ENCODE data around the gene RAB3IL1. TPM values are rescaled to one million over a fixed set of nuclear protein-coding genes. Genes with fewer than 3 reads are reported as not detected.

RAB3IL1 gene
- total and polyA plus RNA-seq, 2 of the 13 experiments (the other 11 are each of a cell fraction or from before 2014, with no cell fraction given), result 1.2 to 2.0 TPM

GRCh38 chr11:61923166-61924063 lies 6.0 kb upstream of the RAB3IL1 start (continued):
- no peak; the same call in 1 of the 2 replicates for TF ChIP-seq ZBTB25 (CRISPR knock-in tag; IDR thresholded peaks at IDR 0.05)
- TF ChIP-seq, protein P1, sequence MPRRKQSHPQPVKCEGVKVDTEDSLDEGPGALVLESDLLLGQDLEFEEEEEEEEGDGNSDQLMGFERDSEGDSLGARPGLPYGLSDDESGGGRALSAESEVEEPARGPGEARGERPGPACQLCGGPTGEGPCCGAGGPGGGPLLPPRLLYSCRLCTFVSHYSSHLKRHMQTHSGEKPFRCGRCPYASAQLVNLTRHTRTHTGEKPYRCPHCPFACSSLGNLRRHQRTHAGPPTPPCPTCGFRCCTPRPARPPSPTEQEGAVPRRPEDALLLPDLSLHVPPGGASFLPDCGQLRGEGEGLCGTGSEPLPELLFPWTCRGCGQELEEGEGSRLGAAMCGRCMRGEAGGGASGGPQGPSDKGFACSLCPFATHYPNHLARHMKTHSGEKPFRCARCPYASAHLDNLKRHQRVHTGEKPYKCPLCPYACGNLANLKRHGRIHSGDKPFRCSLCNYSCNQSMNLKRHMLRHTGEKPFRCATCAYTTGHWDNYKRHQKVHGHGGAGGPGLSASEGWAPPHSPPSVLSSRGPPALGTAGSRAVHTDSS (CRISPR knock-in tag; conservative IDR thresholded peaks at IDR 0.05), result no peak
- TF ChIP-seq ZBTB4 (CRISPR knock-in tag; IDR thresholded peaks at IDR 0.05; ENCODE audit: borderline replicate concordance), result peak; percentile 91; the same call in 1 of the 2 replicates
- peak; percentile 78; the same call in 1 of the 2 replicates for TF ChIP-seq ZNF788 (CRISPR knock-in tag; IDR thresholded peaks at IDR 0.05; ENCODE audit: borderline replicate concordance)
- TF ChIP-seq, protein P2, sequence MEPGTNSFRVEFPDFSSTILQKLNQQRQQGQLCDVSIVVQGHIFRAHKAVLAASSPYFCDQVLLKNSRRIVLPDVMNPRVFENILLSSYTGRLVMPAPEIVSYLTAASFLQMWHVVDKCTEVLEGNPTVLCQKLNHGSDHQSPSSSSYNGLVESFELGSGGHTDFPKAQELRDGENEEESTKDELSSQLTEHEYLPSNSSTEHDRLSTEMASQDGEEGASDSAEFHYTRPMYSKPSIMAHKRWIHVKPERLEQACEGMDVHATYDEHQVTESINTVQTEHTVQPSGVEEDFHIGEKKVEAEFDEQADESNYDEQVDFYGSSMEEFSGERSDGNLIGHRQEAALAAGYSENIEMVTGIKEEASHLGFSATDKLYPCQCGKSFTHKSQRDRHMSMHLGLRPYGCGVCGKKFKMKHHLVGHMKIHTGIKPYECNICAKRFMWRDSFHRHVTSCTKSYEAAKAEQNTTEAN (CRISPR knock-in tag; conservative IDR thresholded peaks at IDR 0.05), result no peak
- TF ChIP-seq ZFP1 (CRISPR knock-in tag; IDR thresholded peaks at IDR 0.05), result 0 out of 2 replicates have a peak, but pooled peaks have one; percentile 41
- no peak for TF ChIP-seq ELF4 (CRISPR knock-in tag; IDR thresholded peaks at IDR 0.05; ENCODE audit: borderline replicate concordance)
- no peak for TF ChIP-seq AGO2 (optimal IDR thresholded peaks at IDR 0.05; ENCODE audit: low read depth, low read length)
- no peak for TF ChIP-seq TARDBP (CRISPR knock-in tag; IDR thresholded peaks at IDR 0.05)
- TF ChIP-seq ZNF598 (CRISPR knock-in tag; IDR thresholded peaks at IDR 0.05; ENCODE audit: borderline replicate concordance), result 0 out of 2 replicates have a peak, but pooled peaks have one; percentile 42
- no peak for TF ChIP-seq CHD4 (IDR thresholded peaks at IDR 0.05; ENCODE audit: borderline replicate concordance, low read length)
- peak; percentile 89 for TF ChIP-seq ZSCAN21 (CRISPR knock-in tag; IDR thresholded peaks at IDR 0.05; ENCODE audit: borderline replicate concordance)
- 0 out of 2 replicates have a peak, but pooled peaks have one; percentile 38 for TF ChIP-seq ZNF550 (CRISPR knock-in tag; IDR thresholded peaks at IDR 0.05; ENCODE audit: borderline replicate concordance)
- TF ChIP-seq AGO1 (IDR thresholded peaks at IDR 0.05; ENCODE audit: low read depth, low read length, poor library complexity, severe bottlenecking), result peak; percentile 54
- 0 out of 2 replicates have a peak, but pooled peaks have one; percentile 62 for TF ChIP-seq SMAD1 (CRISPR knock-in tag; IDR thresholded peaks at IDR 0.05; ENCODE audit: borderline replicate concordance, low read depth)
- 0 out of 2 replicates have a peak, but pooled peaks have one; percentile 47 for TF ChIP-seq ZNF629 (CRISPR knock-in tag; conservative IDR thresholded peaks at IDR 0.05)
- TF ChIP-seq ZNF546 (CRISPR knock-in tag; conservative IDR thresholded peaks at IDR 0.05), result peak; percentile 57; the same call in 1 of the 2 replicates
- peak; percentile 50; the same call in 1 of the 2 replicates for TF ChIP-seq ZNF160 (CRISPR knock-in tag; IDR thresholded peaks at IDR 0.05)
- TF ChIP-seq, protein P3, sequence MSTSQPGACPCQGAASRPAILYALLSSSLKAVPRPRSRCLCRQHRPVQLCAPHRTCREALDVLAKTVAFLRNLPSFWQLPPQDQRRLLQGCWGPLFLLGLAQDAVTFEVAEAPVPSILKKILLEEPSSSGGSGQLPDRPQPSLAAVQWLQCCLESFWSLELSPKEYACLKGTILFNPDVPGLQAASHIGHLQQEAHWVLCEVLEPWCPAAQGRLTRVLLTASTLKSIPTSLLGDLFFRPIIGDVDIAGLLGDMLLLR (CRISPR knock-in tag; IDR thresholded peaks at IDR 0.05), result peak; percentile 64; the same call in 1 of the 2 replicates
